Suprapubic skin (tissue), 4 donors: ENCODE data around the gene ME3. TPM values are rescaled to one million over a fixed set of nuclear protein-coding genes. Genes with fewer than 3 reads are reported as not detected.
"Not testable (repeated sequence)": the region's sequence is repeated elsewhere in the genome, so short reads cannot be mapped to it uniquely, and the experiment has no call there.

ENCODE experiments used
- DNase-seq, 2 donors: peaks; one replicate each; pipeline ENCODE4 v3.0.0-alpha.2; 2019; ENCODE audit warnings: low spot score in 2 of 2
- H3K27ac ChIP-seq: fragments of 200-600 bp; sonication (generic); one replicate; pipeline ENCODE4 v1.5.1; 2019
- H3K27me3 ChIP-seq: fragments of 200-600 bp; sonication (generic); one replicate; pipeline ENCODE4 v1.5.1; 2019
- H3K36me3 ChIP-seq: fragments of 200-600 bp; sonication (generic); one replicate; pipeline ENCODE4 v1.5.1; 2019
- H3K4me1 ChIP-seq: fragments of 200-600 bp; sonication (generic); one replicate; pipeline ENCODE4 v1.5.1; 2019
- H3K4me3 ChIP-seq: fragments of 200-600 bp; sonication (generic); one replicate; pipeline ENCODE4 v1.5.1; 2019; ENCODE audit warnings: mild to moderate bottlenecking
- H3K9me3 ChIP-seq: fragments of 200-600 bp; sonication (generic); one replicate; pipeline ENCODE4 v1.5.1; 2019
- EP300 ChIP-seq: sonication (generic); formaldehyde crosslinking; IDR thresholded peaks from one replicate; pipeline ENCODE4 v1.6.1; 2017; ENCODE audit warnings: antibody characterized with exemption
- POLR2A ChIP-seq, 2 donors: fragments of 450-650 bp; IDR thresholded peaks; one replicate each; pipeline ENCODE4 v1.6.1; 2017; ENCODE audit warnings: antibody characterized with exemption in 2 of 2, mild to moderate bottlenecking in 2 of 2, moderate library complexity in 2 of 2
- POLR2AphosphoS5 ChIP-seq, 3 donors: sonication (generic); formaldehyde crosslinking; IDR thresholded peaks; one replicate each; pipeline ENCODE4 v1.6.1; 2017; ENCODE audit warnings: antibody characterized with exemption in 3 of 3
- WGBS: methylation state at CpG from one replicate; pipeline ENCODE4 v1.1.5; 2018; 5-methylcytosine and 5-hydroxymethylcytosine counted together
- total RNA-seq, 4 donors: library from RNA; depleted of rRNA; stranded (reverse); fragments of >200 nt; gene quantifications; one replicate each; pipeline ENCODE4 v1.1.0, GENCODE V29; 2016
- TF ChIP-seq, protein P1 (sequence below), 2 donors: fragments of 200-600 bp in 1 of 2; fragments of 450-650 bp in 1 of 2; sonication (generic) in 1 of 2; IDR thresholded peaks; one replicate each; pipeline ENCODE4 v1.5.1; 2016 to 2019; ENCODE audit warnings: antibody characterized with exemption in 2 of 2, mild to moderate bottlenecking in 1 of 2, moderate library complexity in 1 of 2

The ME3 gene
- total RNA-seq, 4 donors from 2014 or later = 3.7 to 17.0 (median 9.4) TPM

GRCh38 chr11:86624366-86624765, 48.0 kb downstream of the ME3 start:
- no peaks in the 10 kb centered on the region for H3K27me3 ChIP-seq
- peaks cover 48% of the 10 kb centered on the region for H3K4me1 ChIP-seq
- H3K27ac ChIP-seq = no peak overlapping the region
- H3K9me3 ChIP-seq = no peaks in the 10 kb centered on the region
- no peak overlapping the region for H3K4me3 ChIP-seq
- WGBS = 73% methylated on average over 3 of the region's 3 CpGs
- no peaks in the 10 kb centered on the region for H3K36me3 ChIP-seq
- TF ChIP-seq EP300 = no peak
- TF ChIP-seq POLR2A (IDR thresholded peaks at IDR 0.05) = no peak
- TF ChIP-seq, protein P1, sequence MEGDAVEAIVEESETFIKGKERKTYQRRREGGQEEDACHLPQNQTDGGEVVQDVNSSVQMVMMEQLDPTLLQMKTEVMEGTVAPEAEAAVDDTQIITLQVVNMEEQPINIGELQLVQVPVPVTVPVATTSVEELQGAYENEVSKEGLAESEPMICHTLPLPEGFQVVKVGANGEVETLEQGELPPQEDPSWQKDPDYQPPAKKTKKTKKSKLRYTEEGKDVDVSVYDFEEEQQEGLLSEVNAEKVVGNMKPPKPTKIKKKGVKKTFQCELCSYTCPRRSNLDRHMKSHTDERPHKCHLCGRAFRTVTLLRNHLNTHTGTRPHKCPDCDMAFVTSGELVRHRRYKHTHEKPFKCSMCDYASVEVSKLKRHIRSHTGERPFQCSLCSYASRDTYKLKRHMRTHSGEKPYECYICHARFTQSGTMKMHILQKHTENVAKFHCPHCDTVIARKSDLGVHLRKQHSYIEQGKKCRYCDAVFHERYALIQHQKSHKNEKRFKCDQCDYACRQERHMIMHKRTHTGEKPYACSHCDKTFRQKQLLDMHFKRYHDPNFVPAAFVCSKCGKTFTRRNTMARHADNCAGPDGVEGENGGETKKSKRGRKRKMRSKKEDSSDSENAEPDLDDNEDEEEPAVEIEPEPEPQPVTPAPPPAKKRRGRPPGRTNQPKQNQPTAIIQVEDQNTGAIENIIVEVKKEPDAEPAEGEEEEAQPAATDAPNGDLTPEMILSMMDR (IDR thresholded peaks at IDR 0.05) = no peak
- no peak for TF ChIP-seq POLR2AphosphoS5 (IDR thresholded peaks at IDR 0.05)
- DNase-seq = no peak

DNA sequence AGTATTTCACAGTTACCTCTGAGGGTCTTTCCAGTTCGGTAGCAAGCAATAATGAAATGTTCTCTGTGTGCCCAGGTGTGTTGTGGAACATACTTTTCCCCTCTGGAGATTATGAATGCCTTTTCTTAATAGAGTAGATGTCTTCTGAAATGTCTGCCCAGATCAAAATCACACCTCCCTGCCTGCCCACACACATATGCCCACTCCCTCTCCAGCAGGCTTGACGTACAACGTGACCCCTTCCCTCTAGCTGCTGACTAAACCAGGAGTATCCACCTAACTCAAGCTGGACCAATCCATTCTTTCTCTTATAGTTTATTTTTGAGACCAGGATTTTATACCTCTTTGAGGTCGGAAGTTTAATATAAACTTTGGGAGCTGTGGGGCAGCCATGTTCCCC, 48.7 kb downstream of the ME3 start:
- Histone ChIP-seq H3K36me3 (no peaks in the 10 kb centered on the region), H3K4me1 (peaks cover 47% of the 10 kb centered on the region), H3K27ac (no peak overlapping the region), H3K4me3 (no peak overlapping the region), H3K9me3 (no peaks in the 10 kb centered on the region), H3K27me3 (no peaks in the 10 kb centered on the region)
- WGBS = 77% methylated on average over 4 of the region's 4 CpGs
- DNase-seq = no peak
- no peak for TF ChIP-seq POLR2AphosphoS5 (IDR thresholded peaks at IDR 0.05)
- TF ChIP-seq, protein P1 (IDR thresholded peaks at IDR 0.05) = no peak
- no peak for TF ChIP-seq POLR2A (IDR thresholded peaks at IDR 0.05)
- no peak for TF ChIP-seq EP300

- Histone ChIP-seq H3K4me3 (no peak overlapping the region), H3K27ac (no peak overlapping the region), H3K36me3 (no peaks in the 10 kb centered on the region), H3K27me3 (no peaks in the 10 kb centered on the region), H3K4me1 (peaks cover 41% of the 10 kb centered on the region), H3K9me3 (no peaks in the 10 kb centered on the region)
- no peak for DNase-seq
- TF ChIP-seq, protein P1 (IDR thresholded peaks at IDR 0.05) = no peak
- TF ChIP-seq POLR2A (IDR thresholded peaks at IDR 0.05) (no peak), POLR2AphosphoS5 (IDR thresholded peaks at IDR 0.05) (no peak), EP300 (no peak)
- WGBS = 39% methylated on average over 4 of the region's 4 CpGs
These were observed 49.3 kb downstream of the ME3 start for GRCh38 chr11:86623041-86623621.

DNA sequence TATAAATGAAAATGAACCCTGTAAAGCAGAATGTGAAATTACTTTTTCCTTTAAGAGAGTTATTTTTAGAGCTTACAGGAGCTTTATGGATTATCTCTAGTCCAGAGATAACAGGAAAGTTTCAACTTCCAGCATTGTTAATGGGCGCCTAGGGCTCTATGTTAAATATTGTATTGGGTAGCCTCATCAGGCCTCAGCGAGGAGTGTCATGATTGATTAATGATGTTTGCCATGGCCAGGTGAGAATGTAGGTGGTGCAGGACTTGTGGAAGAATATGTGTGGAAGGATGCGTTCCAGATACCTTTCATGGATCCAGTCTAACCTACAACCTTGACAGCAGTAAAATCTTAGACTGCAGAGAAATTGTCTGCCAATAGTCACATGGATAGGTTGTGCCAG, 50.6 kb downstream of the ME3 start:
- no peak for DNase-seq
- H3K4me1 ChIP-seq = peaks cover 28% of the 10 kb centered on the region
- TF ChIP-seq EP300 = no peak
- TF ChIP-seq POLR2A (IDR thresholded peaks at IDR 0.05) = no peak
- TF ChIP-seq POLR2AphosphoS5 (IDR thresholded peaks at IDR 0.05) = no peak
- TF ChIP-seq, protein P1 (IDR thresholded peaks at IDR 0.05) = no peak
- no peaks in the 10 kb centered on the region for H3K9me3 ChIP-seq
- no peaks in the 10 kb centered on the region for H3K27me3 ChIP-seq
- no peak overlapping the region for H3K4me3 ChIP-seq
- H3K36me3 ChIP-seq = no peaks in the 10 kb centered on the region
- peak overlapping the region; percentile 32 for H3K27ac ChIP-seq
- 90% methylated on average over 3 of the region's 3 CpGs for WGBS

DNA sequence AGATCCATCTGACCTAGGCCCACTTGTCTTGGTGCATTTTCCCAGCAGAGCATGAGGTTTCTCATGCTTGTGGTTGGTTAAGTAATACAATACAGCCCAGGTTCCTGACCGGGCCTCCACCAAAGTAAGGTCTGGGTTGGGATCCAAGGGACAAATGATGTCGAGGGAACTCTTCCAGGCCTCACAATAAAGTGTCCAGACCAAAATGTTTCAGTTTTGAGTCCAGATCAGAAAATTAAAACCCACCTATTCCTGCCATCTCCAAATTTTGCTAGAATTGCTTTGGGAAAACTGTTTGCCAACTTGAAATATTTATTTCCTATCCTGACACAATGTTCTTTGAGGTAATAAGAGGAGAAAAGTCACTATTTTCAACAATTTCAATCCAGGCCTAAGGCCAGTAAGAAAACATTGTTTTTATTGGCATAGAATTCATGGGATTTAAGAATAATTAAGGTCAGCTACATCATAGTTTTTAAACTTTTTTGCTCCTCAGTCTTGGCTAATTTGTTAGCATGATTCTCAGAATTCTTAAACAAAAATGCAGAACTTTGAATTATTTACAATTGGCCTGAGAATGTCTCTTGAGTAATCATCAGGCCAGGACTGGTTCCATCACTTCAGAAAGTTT, 51.4 kb downstream of the ME3 start:
- no peak for DNase-seq
- H3K27me3 ChIP-seq = no peaks in the 10 kb centered on the region
- H3K4me3 ChIP-seq = no peak overlapping the region
- peaks cover 20% of the 10 kb centered on the region for H3K4me1 ChIP-seq
- 88% methylated on average over 2 of the region's 2 CpGs for WGBS
- no peaks in the 10 kb centered on the region for H3K9me3 ChIP-seq
- peak overlapping the region; percentile 34 for H3K27ac ChIP-seq
- TF ChIP-seq, protein P1 (IDR thresholded peaks at IDR 0.05) = no peak
- no peak for TF ChIP-seq POLR2AphosphoS5 (IDR thresholded peaks at IDR 0.05)
- no peak for TF ChIP-seq EP300
- H3K36me3 ChIP-seq = no peaks in the 10 kb centered on the region

- not testable (repeated sequence) for H3K27ac ChIP-seq, H3K9me3 ChIP-seq, H3K4me3 ChIP-seq, DNase-seq, H3K36me3 ChIP-seq, H3K27me3 ChIP-seq
- peaks cover 17% of the 10 kb centered on the region for H3K4me1 ChIP-seq
- WGBS = 75% methylated on average over 3 of the region's 3 CpGs
These were observed 53.0 kb downstream of the ME3 start for GRCh38 chr11:86619428-86619827.
